ENCODE measurements around the gene SMAD7. TPM values are rescaled to one million over a fixed set of nuclear protein-coding genes. Genes with fewer than 3 reads are reported as not detected.

The SMAD7 gene
- total RNA-seq, 4 donors from 2014 or later, result 22.5 to 54.9 (median 40.0) TPM

- DNase-seq (ENCODE audit: extremely low spot score), result no peak
- Histone ChIP-seq H3K27me3 (no peaks in the 10 kb centered on the region), H3K27ac (replicated peaks in 1 of 4) (peak overlapping the region; percentile 90 to 98 (median 98)), H3K4me3 (peak overlapping the region; percentile 83 to 97 (median 95)), H3K36me3 (no peaks in the 10 kb centered on the region), H3K4me1 (peaks cover 30 to 49% (median 47%) of the 10 kb centered on the region in 4 donors), H3K9me3 (no peaks in the 10 kb centered on the region)
- WGBS, result 58% methylated on average over 19 of the region's 19 CpGs
- intact Hi-C loops (cut with DNase I), result loop anchor here (5.0 kb wide), 1 partner anchor 171 kb away; no protein-coding TSS in a partner anchor
- no peak for TF ChIP-seq POLR2A (IDR thresholded peaks at IDR 0.05; ENCODE audit: low read depth)
- no peak for TF ChIP-seq CTCF (IDR thresholded peaks at IDR 0.05)
- no peak for TF ChIP-seq POLR2AphosphoS5 (IDR thresholded peaks at IDR 0.05)
- TF ChIP-seq EP300 (IDR thresholded peaks at IDR 0.05), result no peak
Measured at GRCh38 chr18:48953104-48953706, 2.4 kb upstream of the SMAD7 start.

DNA sequence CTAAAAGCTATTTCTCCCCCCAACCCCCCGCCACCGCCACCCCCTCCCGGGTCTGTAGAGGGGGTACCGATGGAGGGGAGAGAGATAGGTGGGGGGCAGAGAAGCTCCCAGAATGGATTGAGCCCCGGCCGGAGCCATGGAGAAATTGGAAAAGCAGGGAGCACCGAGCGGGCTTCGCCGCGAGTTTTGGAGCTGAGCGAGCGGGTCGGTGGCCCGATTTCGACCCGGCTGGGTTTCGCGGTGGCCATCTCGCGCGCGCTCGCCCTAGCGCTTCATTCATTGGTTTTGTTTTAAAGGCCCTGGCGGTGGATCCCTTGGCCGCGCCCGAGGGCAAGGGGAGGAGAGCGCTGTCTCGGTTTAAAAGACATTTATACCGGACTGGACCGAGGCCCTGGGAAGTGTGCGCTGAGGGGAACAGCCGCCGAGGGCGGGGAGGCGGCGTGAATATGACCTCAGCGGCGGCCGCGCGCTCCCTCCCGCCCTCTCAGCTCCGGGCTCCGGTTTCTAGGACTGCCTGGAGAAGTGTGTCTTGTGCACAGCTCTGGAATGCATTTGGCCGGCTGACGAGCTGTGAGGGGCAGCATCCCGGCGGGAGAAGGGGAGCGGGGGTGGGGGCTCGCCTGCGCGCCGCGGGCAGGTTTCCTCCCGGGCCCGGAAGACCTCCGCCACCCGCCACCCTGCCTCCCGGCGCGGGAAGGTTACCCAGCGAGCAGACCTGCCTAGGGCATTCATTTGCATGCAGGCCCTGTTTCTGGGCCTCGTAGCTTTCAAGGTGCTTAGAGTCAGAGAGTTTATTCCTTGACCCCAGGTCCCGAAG lies 1.7 kb upstream of the SMAD7 start:
- Histone ChIP-seq H3K9me3 (no peaks in the 10 kb centered on the region), H3K4me3 (peak overlapping the region; percentile 83 to 97 (median 95)), H3K36me3 (no peaks in the 10 kb centered on the region), H3K4me1 (peaks cover 30 to 54% (median 48%) of the 10 kb centered on the region in 4 donors), H3K27ac (replicated peaks in 1 of 4) (peak overlapping the region; percentile 90 to 98 (median 98)), H3K27me3 (no peaks in the 10 kb centered on the region)
- intact Hi-C loops (cut with DNase I), result loop anchor here (5.0 kb wide), 1 partner anchor 170 kb away; no protein-coding TSS in a partner anchor
- WGBS, result 0% methylated on average over 7 of the region's 67 CpGs
- TF ChIP-seq CTCF (IDR thresholded peaks at IDR 0.05) (no peak), POLR2AphosphoS5 (IDR thresholded peaks at IDR 0.05) (peak; percentile 58 to 80), EP300 (IDR thresholded peaks at IDR 0.05) (no peak), POLR2A (IDR thresholded peaks at IDR 0.05; ENCODE audit: low read depth) (peak; percentile 8)
- no peak for DNase-seq (ENCODE audit: extremely low spot score)

GRCh38 chr18:48951448-48952286 lies 902 bp upstream of the SMAD7 start:
- intact Hi-C loops (cut with DNase I), result loop anchor here (5.0 kb wide), 1 partner anchor 169 kb away; no protein-coding TSS in a partner anchor
- 0% methylated on average over 6 of the region's 106 CpGs for WGBS
- Histone ChIP-seq H3K9me3 (no peaks in the 10 kb centered on the region), H3K27ac (replicated peaks in 1 of 4) (peak overlapping the region; percentile 90 to 99 (median 98)), H3K36me3 (no peaks in the 10 kb centered on the region), H3K4me1 (peaks cover 29 to 54% (median 48%) of the 10 kb centered on the region in 4 donors), H3K4me3 (peak overlapping the region; percentile 83 to 97 (median 95)), H3K27me3 (no peaks in the 10 kb centered on the region)
- TF ChIP-seq POLR2AphosphoS5 (IDR thresholded peaks at IDR 0.05) (peak; percentile 55 to 90), POLR2A (IDR thresholded peaks at IDR 0.05; ENCODE audit: low read depth) (peak; percentile 45), EP300 (IDR thresholded peaks at IDR 0.05) (no peak), CTCF (IDR thresholded peaks at IDR 0.05) (peak; percentile 26 to 41 (median 32))
- no peak for DNase-seq (ENCODE audit: extremely low spot score)

Data from esophagus muscularis mucosa (tissue), 4 donors.